ENCODE measurements around the gene PTPRG.

GRCh38 chr3:62249484-62249776, 688.1 kb downstream of the PTPRG start:
- TF ChIP-seq CTCF (conservative IDR thresholded peaks at IDR 0.05; ENCODE audit: low read length): no peak
- TF ChIP-seq EZH2phosphoT487 (IDR thresholded peaks at IDR 0.05; ENCODE audit: borderline replicate concordance, low read depth, low read length): no peak
